Naive B cell (primary cell): ENCODE results near the gene AK6. TPM values are rescaled to one million over a fixed set of nuclear protein-coding genes. Genes with fewer than 3 reads are reported as not detected.
"Not testable (repeated sequence)": the region's sequence is repeated elsewhere in the genome, so short reads cannot be mapped to it uniquely, and the experiment has no call there.

Experiments used
- ATAC-seq, 2 donors: fragments of 150-1000 bp; cut with Tn5 transposase; 2 replicates each; pipeline ENCODE4 v1.10.0; 2021; ENCODE audit warnings: low read depth in 2 of 2, mild to moderate bottlenecking in 2 of 2, moderate library complexity in 2 of 2
- DNase-seq: peaks from one replicate; pipeline ENCODE4 v3.0.0; 2022
- H3K27ac Mint-ChIP-seq, 6 donors: one replicate each; pipeline ENCODE4 v1.8.0; 2020 to 2022; ENCODE audit warnings: mild to moderate bottlenecking in 6 of 6, mixed read lengths in 6 of 6, moderate library complexity in 5 of 6, inconsistent platforms in 2 of 6
- H3K27me3 Mint-ChIP-seq, 3 donors: one replicate each; pipeline ENCODE4 v1.8.0; 2021 to 2022; ENCODE audit warnings: mixed read lengths in 3 of 3, mild to moderate bottlenecking in 1 of 3
- H3K36me3 Mint-ChIP-seq, 2 donors: one replicate each; pipeline ENCODE4 v1.8.0; 2020 to 2022; ENCODE audit warnings: mixed read lengths in 2 of 2, inconsistent platforms in 1 of 2, mild to moderate bottlenecking in 1 of 2
- H3K4me1 Mint-ChIP-seq, 3 donors: one replicate each; pipeline ENCODE4 v1.8.0; 2020 to 2022; ENCODE audit warnings: mixed read lengths in 3 of 3, inconsistent platforms in 1 of 3, mild to moderate bottlenecking in 1 of 3, moderate library complexity in 1 of 3
- H3K4me3 Mint-ChIP-seq, 8 donors: one replicate each; pipeline ENCODE4 v1.8.0; 2020 to 2022; ENCODE audit warnings: mild to moderate bottlenecking in 8 of 8, mixed read lengths in 8 of 8, moderate library complexity in 8 of 8, inconsistent platforms in 2 of 8
- H3K9me3 Mint-ChIP-seq, 7 donors: one replicate each; pipeline ENCODE4 v1.8.0; 2020 to 2022; ENCODE audit warnings: mixed read lengths in 7 of 7, mild to moderate bottlenecking in 5 of 7, inconsistent platforms in 2 of 7, moderate library complexity in 1 of 7
- polyA plus RNA-seq, 6 donors: library from polyadenylated mRNA; unstranded; fragments of 300-500 nt; fragmentation: Illumina TruSeq; gene quantifications; one replicate each; pipeline ENCODE4 v1.2.3, GENCODE V29; 2021; ENCODE audit warnings: low read depth in 6 of 6

Gene AK6
- polyA plus RNA-seq, result 10 to 100 TPM; 49.1 to 98.0 (median 79.9) TPM

DNA sequence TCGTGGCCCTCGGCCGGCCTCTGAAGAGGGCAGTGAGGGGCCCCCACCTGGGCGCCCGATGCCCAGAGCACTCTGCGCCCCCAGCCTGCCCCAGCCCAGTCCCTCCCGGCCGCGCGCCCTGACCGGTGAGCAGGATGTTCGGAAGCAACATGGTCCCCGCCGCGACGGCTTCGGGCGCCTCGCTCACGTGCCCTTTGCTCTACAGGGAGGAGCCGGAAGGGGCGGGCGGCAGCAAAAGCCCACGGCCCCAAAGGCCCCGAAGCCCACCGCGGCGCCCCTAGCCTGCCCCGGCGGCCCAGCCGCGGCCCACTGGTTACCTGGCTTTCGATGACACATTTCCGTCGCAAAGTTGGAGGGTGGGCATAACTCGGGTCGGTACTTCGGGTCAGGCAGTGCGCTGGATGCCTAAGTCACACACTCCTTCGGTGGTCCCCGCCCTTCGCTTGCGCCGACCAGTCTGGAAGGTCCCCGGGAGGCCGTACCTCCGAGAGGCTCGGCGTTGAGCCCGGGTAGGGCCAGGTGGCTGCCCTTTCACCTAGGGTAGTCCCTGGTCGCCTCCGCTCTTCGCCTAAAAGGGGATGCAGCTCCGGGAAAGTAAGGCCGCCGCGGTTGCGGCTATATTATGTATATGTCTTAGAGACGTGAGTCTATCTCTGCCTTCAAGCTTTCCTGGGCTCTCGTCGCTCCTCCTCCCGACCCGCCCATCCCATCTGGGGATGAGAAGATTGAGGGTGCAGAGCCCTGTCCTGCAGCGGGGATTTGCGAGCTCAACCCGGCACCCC lies at the start of gene AK6, which contains the start of the genes RAD17 and TAF9:
AK6 (minus strand) TSS at position 181 of the 782 bp plus-strand sequence; CDS start at position 151, 30 bp downstream.
RAD17 (plus strand) TSS at position 479 of the 782 bp plus-strand sequence. CDS start 2,391 bp downstream, outside the sequence.
TAF9 (minus strand) TSS at position 181 of the 782 bp plus-strand sequence. CDS start 3,783 bp downstream, outside the sequence.
- DNase-seq, result peak; percentile 96
- ATAC-seq, result peak; percentile 87 to 89
- Mint-ChIP-seq H3K4me1 (peaks cover 14 to 34% (median 16%) of the 10 kb centered on the region in 3 donors), H3K27ac (peak within 1 kb of the TSS; percentile 98 to 100 (median 100)), H3K9me3 (no peaks in the 10 kb centered on the region), H3K27me3 (no peaks in the 10 kb centered on the region), H3K4me3 (peak within 1 kb of the TSS; percentile 87 to 98 (median 96)), H3K36me3 (peaks cover 0 to 6% of the 10 kb centered on the region in 2 donors)

DNA sequence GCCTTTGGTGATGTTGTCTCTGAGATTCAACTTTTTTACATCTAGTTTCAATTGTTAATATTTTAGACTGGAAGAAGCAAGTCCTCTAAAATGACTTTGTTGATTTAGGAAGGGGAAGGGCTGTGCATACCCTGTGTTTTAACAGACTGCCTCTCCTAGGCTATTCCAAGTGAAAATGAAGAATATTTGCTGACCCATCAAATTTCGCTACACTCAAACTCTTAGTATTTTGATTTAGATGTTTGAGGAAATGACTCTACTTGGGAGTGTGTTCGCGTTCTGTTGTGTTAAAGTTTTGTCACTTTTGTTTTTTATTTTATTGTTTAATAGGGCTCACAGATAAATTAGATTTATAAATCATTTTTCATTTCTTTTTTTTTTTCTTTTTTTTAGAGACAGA lies 49.2 kb upstream of the AK6 start:
- Mint-ChIP-seq H3K4me3 (no peak overlapping the region), H3K36me3 (peaks cover 0 to 10% of the 10 kb centered on the region in 2 donors), H3K9me3 (peaks cover 0 to 6% (median 6%) of the 10 kb centered on the region in 7 donors), H3K27ac (no peak overlapping the region), H3K4me1 (peaks cover 0 to 9% (median 0%) of the 10 kb centered on the region in 3 donors), H3K27me3 (no peaks in the 10 kb centered on the region)
- DNase-seq (no peak), ATAC-seq (no peak)

DNA sequence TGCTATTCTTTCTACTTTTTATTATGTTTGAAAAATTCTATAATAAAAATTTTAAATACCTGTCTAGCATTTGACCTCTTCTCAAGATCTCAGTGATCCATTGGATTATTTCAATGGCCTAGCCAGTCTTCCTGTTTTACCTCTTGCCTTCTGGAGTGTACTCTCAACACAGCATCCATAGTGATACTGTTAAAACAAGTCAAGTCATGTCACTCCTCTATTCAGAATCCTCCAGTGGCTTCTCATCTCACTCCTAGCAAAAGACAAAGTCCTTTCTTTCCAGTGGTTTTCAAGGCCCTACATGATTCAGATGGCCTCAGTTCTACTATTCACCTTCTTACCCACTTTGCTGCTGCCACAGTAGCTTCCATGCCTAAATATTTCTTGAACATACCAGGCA lies 47.4 kb upstream of the AK6 start:
- peak overlapping the region in 2 of 8 donors; percentile 79 to 82 for H3K4me3 Mint-ChIP-seq
- peaks cover under 1 to 11% of the 10 kb centered on the region in 2 donors for H3K36me3 Mint-ChIP-seq
- DNase-seq, result no peak
- H3K9me3 Mint-ChIP-seq, result no peaks in the 10 kb centered on the region
- peaks cover 0 to 9% (median 0%) of the 10 kb centered on the region in 3 donors for H3K4me1 Mint-ChIP-seq
- H3K27me3 Mint-ChIP-seq, result no peaks in the 10 kb centered on the region
- peak overlapping the region in 2 of 6 donors; percentile 23 to 34 for H3K27ac Mint-ChIP-seq
- ATAC-seq, result no peak

DNA sequence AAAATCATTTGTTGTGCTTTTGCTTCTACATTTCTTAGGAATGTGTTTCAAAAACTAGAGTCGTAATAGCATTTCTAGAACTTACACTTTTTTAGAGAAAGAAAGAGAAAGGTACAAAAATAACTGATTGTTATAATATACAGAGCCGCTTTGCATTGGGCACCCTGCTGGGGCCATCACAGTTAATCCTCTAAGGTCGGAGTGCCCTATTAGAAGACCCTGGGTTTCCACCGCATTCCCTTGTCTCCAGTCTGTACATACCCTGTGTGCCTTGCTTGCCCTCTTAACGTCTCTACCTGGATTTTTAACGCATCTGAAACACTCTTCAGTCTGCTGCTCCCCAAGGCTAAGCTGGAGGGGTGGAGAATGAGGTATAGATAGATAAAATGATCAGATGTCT lies 46.9 kb upstream of the AK6 start:
- H3K4me3 Mint-ChIP-seq, result peak overlapping the region in 6 of 8 donors; percentile 61 to 82 (median 74)
- peak overlapping the region in 3 of 6 donors; percentile 23 to 63 (median 34) for H3K27ac Mint-ChIP-seq
- H3K27me3 Mint-ChIP-seq, result no peaks in the 10 kb centered on the region
- DNase-seq, result no peak
- H3K9me3 Mint-ChIP-seq, result no peaks in the 10 kb centered on the region
- no peak for ATAC-seq
- H3K36me3 Mint-ChIP-seq, result peaks cover 6 to 16% of the 10 kb centered on the region in 2 donors
- peaks cover 0 to 9% (median 0%) of the 10 kb centered on the region in 3 donors for H3K4me1 Mint-ChIP-seq

DNA sequence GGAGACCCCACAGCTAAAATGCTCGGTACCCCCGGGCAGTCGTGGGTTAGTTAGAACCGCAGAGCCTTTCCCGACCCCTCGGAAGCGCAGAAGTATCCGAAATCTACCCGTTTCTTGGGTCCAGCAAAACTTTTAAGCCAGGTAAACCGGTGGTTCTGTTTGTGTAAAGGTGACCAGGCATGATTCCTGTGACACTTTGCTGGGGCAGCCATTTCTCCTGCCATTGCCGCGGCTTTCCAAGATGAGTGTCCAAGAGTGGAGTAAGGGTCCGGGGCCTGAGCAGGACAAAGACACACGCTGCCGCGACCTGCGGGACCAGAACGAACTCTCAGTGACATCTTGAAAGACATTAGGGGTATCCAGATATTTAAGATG lies 46.3 kb upstream of the AK6 start:
- no peaks in the 10 kb centered on the region for H3K9me3 Mint-ChIP-seq
- H3K27ac Mint-ChIP-seq, result peak overlapping the region in 1 of 6 donors; percentile 63
- no peaks in the 10 kb centered on the region for H3K27me3 Mint-ChIP-seq

DNA sequence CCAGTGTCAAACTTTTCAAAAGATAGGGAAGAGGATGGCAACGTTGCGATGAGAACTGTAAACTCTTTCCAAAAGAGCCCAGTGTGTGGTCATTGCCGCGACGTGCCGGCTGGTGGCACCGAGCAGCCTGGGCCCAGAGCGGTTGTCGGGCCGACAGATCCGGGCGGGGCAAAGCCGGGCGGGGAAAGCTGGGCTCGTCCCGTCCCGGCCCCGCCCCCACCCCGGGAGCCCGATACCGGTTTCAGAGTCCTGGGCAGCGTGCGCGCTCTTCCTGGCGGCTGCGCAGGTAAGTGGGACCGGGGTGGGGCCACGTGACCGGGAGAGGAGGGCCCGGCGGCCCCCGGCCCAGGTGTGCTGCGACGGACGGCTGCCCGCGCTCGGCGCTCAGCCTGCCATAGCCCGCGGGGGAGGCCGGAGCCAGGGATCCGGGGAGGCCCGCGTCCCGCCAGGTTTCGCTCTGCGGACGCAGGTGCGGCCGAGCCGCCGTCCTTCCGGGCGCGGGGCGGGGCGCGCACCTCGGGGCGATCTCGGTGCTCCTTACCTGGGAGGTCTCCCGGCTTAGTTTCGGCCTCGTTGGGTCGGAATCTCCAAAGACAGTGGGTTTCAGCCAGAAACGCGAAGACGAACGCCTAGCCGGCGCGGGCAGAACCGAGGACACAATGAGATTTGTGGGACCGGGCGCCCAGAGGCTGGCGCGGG lies 45.7 kb upstream of the AK6 start, which contains the start of gene MARVELD2:
MARVELD2 (plus strand) TSS at position 232 of the 699 bp plus-strand sequence. CDS start 4,270 bp downstream, outside the sequence.
- H3K27me3 Mint-ChIP-seq, result no peaks in the 10 kb centered on the region
- H3K4me3 Mint-ChIP-seq, result peak within 1 kb of the TSS; percentile 61 to 83 (median 80)
- peaks cover 0 to 9% (median 0%) of the 10 kb centered on the region in 3 donors for H3K4me1 Mint-ChIP-seq
- peaks cover 8 to 16% of the 10 kb centered on the region in 2 donors for H3K36me3 Mint-ChIP-seq
- no peaks in the 10 kb centered on the region for H3K9me3 Mint-ChIP-seq
- DNase-seq (peak; percentile 20), ATAC-seq (peak; percentile 82 to 91)
- H3K27ac Mint-ChIP-seq, result peak within 1 kb of the TSS in 3 of 6 donors; percentile 1 to 63 (median 17)

More for the DNA sequence above, 46.3 kb upstream of the AK6 start:
- Mint-ChIP-seq H3K4me1 (peaks cover 0 to 9% (median 0%) of the 10 kb centered on the region in 3 donors), H3K4me3 (peak overlapping the region; percentile 61 to 82 (median 77)), H3K36me3 (peaks cover 8 to 16% of the 10 kb centered on the region in 2 donors)
- DNase-seq (no peak), ATAC-seq (no peak)

DNA sequence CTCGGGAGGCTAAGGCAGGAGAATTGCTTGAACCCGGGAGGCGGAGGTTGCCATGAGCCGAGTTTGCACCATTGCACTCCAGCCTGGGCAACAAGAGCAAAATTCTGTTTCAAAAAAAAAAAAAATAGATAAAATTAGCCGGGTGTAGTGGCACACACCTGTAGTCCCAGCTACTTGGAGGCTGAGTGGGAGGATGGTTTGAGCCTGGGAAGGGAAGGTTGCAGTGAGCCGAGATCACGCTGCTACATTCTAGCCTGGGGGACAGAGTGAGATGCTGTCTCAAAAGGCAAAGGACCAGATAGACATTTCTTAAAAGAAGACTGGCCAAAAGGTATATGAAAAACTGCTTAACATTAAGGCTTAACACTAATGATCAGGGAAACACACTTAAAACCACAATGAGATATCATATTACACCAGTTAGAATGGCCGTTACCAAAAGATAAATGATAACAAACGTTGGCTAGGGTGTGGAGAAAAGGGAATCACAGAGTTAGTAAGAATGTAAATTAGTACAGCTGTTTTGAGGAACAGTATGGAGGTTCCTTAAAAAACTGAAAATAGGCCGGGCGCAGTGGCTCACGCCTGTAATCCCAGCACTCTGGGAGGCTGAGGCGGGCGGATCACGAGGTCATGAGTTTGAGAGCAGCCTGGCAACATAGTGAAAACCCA lies 35.5 kb upstream of the AK6 start:
- no peak overlapping the region for H3K27ac Mint-ChIP-seq
- peaks cover 12 to 20% of the 10 kb centered on the region in 2 donors for H3K36me3 Mint-ChIP-seq
- no peak for ATAC-seq
- H3K27me3 Mint-ChIP-seq, result no peaks in the 10 kb centered on the region
- no peaks in the 10 kb centered on the region for H3K4me1 Mint-ChIP-seq
- DNase-seq, result no peak
- no peak overlapping the region for H3K4me3 Mint-ChIP-seq
- peaks cover 0 to 5% (median 2%) of the 10 kb centered on the region in 7 donors for H3K9me3 Mint-ChIP-seq

DNA sequence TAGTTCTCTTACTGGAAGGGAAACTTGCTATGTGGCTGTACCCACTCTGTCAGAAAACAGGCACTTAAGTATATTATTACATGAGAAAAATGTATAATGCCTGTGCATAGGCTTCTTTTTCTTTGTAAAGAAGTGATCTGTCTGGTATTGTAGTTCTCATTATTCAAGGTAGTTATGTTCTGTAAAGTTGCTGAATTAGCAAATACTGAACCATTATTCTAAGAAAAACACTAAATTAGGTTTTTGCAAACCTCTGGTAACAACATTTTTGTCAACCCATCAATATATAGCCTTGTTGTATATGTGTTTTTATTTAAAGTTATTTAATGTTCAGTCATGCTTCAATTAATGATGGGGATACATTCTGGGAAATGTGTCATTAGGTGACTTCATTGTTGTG lies 9.1 kb upstream of the AK6 start:
- Mint-ChIP-seq H3K27ac (no peak overlapping the region), H3K4me1 (peaks cover 15 to 24% (median 16%) of the 10 kb centered on the region in 3 donors), H3K27me3 (no peaks in the 10 kb centered on the region), H3K9me3 (no peaks in the 10 kb centered on the region), H3K36me3 (peaks cover 0 to 4% of the 10 kb centered on the region in 2 donors), H3K4me3 (no peak overlapping the region)
- DNase-seq, result no peak
- no peak for ATAC-seq

DNA sequence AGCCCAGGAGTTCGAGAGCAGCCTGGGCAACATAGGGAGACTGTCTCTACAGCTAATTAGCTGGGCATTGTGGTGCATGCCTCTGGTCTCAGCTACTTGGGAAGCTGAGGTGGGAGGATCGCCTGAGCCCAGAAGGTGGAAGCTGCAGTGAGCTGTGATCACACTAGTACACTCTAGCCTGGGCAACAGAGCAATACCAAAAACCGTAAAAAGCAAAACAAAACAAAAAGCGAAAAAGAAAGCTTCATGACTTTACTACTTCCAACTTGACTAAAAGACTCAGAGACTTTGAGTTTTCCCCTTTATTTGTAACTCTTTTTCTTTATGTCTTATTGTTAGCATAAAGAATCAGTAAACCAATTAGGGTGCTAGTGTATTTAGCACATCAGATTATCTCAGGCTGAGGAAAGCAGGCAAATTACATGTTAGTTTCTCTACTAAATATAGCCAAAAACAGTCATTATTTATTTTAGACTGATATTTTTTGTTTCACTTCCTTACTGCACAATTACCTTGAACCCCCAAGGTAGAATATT lies 5.7 kb upstream of the AK6 start:
- no peaks in the 10 kb centered on the region for H3K9me3 Mint-ChIP-seq
- ATAC-seq, result peak; percentile 51 to 64
- peaks cover 19 to 24% (median 22%) of the 10 kb centered on the region in 3 donors for H3K4me1 Mint-ChIP-seq
- peaks cover 0 to 4% of the 10 kb centered on the region in 2 donors for H3K36me3 Mint-ChIP-seq
- H3K4me3 Mint-ChIP-seq, result peak overlapping the region in 7 of 8 donors; percentile 20 to 73 (median 63)
- no peak for DNase-seq
- H3K27me3 Mint-ChIP-seq, result no peaks in the 10 kb centered on the region
- peak overlapping the region; percentile 76 to 98 (median 90) for H3K27ac Mint-ChIP-seq

DNA sequence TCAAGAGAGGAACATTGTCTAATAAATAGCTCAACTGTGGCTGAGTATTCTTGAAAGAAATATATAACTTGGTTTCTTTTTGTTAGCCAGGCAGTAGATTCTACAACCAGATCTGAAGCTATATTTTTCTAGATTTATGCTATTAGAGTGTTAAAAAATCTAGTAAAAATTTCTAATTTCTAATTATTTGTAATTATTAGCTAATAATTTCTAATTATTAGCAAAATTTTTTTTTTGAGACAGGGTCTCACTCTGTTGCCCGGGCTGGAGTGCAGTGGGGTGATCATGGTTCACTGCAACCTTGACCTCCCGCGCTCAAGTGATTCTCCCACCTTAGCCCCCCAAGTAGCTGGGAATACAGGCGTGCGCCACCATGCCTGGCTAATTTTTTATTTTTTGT lies 3.1 kb upstream of the AK6 start:
- no peak for DNase-seq
- no peak for ATAC-seq
- Mint-ChIP-seq H3K27ac (no peak overlapping the region), H3K36me3 (peaks cover 0 to 4% of the 10 kb centered on the region in 2 donors), H3K4me3 (peak overlapping the region in 2 of 8 donors; percentile 16 to 98), H3K4me1 (peaks cover 25 to 39% (median 34%) of the 10 kb centered on the region in 3 donors), H3K27me3 (no peaks in the 10 kb centered on the region), H3K9me3 (no peaks in the 10 kb centered on the region)

DNA sequence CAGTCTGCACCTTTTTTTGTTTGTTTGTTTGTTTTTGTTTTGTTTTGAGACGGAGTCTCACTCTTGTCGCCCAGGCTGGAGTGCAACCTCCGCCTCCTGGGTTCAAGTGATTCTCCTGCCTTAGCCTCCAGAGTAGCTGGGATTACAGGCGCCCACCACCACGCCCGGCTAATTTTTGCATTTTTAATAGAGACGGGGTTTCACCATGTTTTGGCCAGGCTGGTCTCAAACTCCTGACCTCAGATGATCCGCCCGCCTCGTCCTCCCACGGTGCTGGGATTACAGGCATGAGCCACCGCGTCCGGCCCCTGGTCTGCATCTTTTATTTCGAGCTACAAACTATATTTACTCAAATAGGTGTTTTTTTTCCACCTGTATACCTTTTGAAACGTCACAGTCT lies 1.0 kb upstream of the AK6 start:
- not testable (repeated sequence) for H3K36me3 Mint-ChIP-seq, DNase-seq, ATAC-seq, H3K27me3 Mint-ChIP-seq, H3K9me3 Mint-ChIP-seq
- Mint-ChIP-seq H3K27ac (peak overlapping the region; percentile 98 to 100 (median 100)), H3K4me1 (peaks cover 20 to 41% (median 21%) of the 10 kb centered on the region in 3 donors), H3K4me3 (peak overlapping the region; percentile 87 to 98 (median 94))

DNA sequence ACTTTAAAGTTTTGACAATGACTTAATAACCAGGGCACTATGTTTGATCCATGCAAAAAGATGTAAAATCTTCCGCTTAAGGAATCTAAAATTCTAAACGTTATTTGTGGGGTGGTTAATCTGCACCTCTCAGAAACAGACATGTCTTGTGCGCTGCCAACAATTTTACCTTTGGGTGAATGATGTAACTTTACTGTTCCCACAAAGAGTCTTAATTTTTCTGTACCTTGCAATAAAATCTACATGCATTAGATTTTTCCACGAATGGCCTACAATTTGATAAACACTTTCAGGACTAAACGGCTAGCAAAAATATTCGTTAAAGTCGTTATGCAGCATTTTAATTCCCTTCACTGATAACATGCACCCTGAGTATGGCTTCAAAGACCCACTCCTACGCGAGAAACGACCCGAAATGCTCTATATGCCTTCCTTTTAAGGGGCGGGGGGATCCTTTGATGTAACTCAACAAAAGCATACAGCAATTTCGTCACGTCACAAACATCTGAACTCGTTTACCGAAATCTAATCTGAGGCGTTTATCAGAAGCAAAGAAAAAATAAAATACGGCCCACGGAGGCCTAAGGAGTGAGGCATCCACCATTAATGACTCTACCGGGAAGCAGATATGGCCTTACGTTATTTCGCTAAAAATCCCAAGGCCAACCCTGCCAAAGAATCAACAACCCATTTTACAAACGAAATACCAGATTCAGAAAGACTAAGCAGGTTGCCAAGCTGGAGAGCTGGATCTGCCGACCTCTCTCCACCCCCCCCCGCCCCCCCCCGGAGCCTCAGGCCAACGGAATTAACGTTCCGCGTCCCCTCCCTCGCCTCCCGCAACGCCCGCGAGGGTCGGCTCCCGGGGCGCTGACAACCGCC lies 621 bp downstream of the AK6 start:
- no peaks in the 10 kb centered on the region for H3K27me3 Mint-ChIP-seq
- peak; percentile 19 to 22 for ATAC-seq
- H3K4me1 Mint-ChIP-seq, result peaks cover 14 to 31% (median 16%) of the 10 kb centered on the region in 3 donors
- DNase-seq, result no peak
- H3K27ac Mint-ChIP-seq, result peak overlapping the region; percentile 88 to 100 (median 96)
- H3K36me3 Mint-ChIP-seq, result peaks cover 0 to 6% of the 10 kb centered on the region in 2 donors
- H3K4me3 Mint-ChIP-seq, result peak overlapping the region; percentile 87 to 98 (median 96)
- H3K9me3 Mint-ChIP-seq, result no peaks in the 10 kb centered on the region
